ENCODE measurements around the gene LY6G5C. TPM values are rescaled to one million over a fixed set of nuclear protein-coding genes. Genes with fewer than 3 reads are reported as not detected.

LY6G5C gene
- total and polyA plus RNA-seq, 9 of the 15 experiments (the other 6 are each of a cell fraction or from before 2014, with no cell fraction given), result 0.10 to 0.67 (median 0.46) TPM; not detected in 4

GRCh38 chr6:31727034-31727716, 46.3 kb upstream of the LY6G5C start (continued):
- TF ChIP-seq SMAD1 (IDR thresholded peaks at IDR 0.05; ENCODE audit: low read depth, low read length, partially characterized antibody) (no peak), MLLT1 (IDR thresholded peaks at IDR 0.05) (peak in 1 of 2 experiments; percentile 61; a peak in 1 of 4 replicates), SMARCB1 (IDR thresholded peaks at IDR 0.05; ENCODE audit: insufficient read length, low read depth) (no peak), DEAF1 (CRISPR knock-in tag; IDR thresholded peaks at IDR 0.05) (no peak), YY1 (IDR thresholded peaks at IDR 0.05; ENCODE audit: borderline replicate concordance in 1 of 3, control insufficient read depth in 1 of 3, extremely low read depth in 1 of 3, insufficient read depth in 3 of 3, insufficient read length in 1 of 3, insufficient replicate concordance in 2 of 3, low read depth in 1 of 3, low read length in 2 of 3) (peak in 1 of 3 experiments; percentile 48), PCBP1 (IDR thresholded peaks at IDR 0.05; ENCODE audit: low read depth, low read length, poor library complexity, severe bottlenecking) (no peak), XRCC5 (IDR thresholded peaks at IDR 0.05; ENCODE audit: low read depth, low read length) (no peak), E2F8 (IDR thresholded peaks at IDR 0.05; ENCODE audit: low read depth, partially characterized antibody) (no peak), ZNF407 (IDR thresholded peaks at IDR 0.05; ENCODE audit: low read depth) (no peak), SNIP1 (IDR thresholded peaks at IDR 0.05; ENCODE audit: low read depth) (no peak), PML (IDR thresholded peaks at IDR 0.05; ENCODE audit: low read length) (no peak), NBN (IDR thresholded peaks at IDR 0.05; ENCODE audit: low read depth) (no peak)
